K562 (cell line): Measurements from ENCODE around the gene VARS1. TPM values are rescaled to one million over a fixed set of nuclear protein-coding genes. Genes with fewer than 3 reads are reported as not detected.

ENCODE experiments used
- DDX20 ChIP-seq: fragments of 450-650 bp; IDR thresholded peaks from 2 replicates; pipeline ENCODE4 v1.6.1; 2016; ENCODE audit warnings: missing genetic modification characterization, low read depth, mild to moderate bottlenecking, missing compliant biosample characterization, moderate library complexity
- DMBX1 ChIP-seq: fragments of 250-450 bp; sonication (Bioruptor Pico); IDR thresholded peaks from 2 replicates; pipeline ENCODE4 v1.8.0; 2022; ENCODE audit warnings: inconsistent platforms, mild to moderate bottlenecking, moderate library complexity, borderline replicate concordance
- MCM5 ChIP-seq: fragments of 450-650 bp; IDR thresholded peaks from 2 replicates; pipeline ENCODE4 v1.6.1; 2016; ENCODE audit warnings: low read depth
- MGA ChIP-seq: fragments of 450-650 bp; IDR thresholded peaks from 2 replicates; pipeline ENCODE4 v1.6.1; 2016; ENCODE audit warnings: mild to moderate bottlenecking, moderate library complexity
- RBM39 ChIP-seq: fragments of 200-400 bp; formaldehyde crosslinking; optimal IDR thresholded peaks from 2 replicates; pipeline ENCODE3; 2018; ENCODE audit warnings: low read depth, low read length
- SMAD4 ChIP-seq: fragments of 250-450 bp; sonication (Bioruptor Pico); conservative IDR thresholded peaks from 2 replicates; pipeline ENCODE4 v1.8.0; 2021; ENCODE audit warnings: inconsistent platforms, mild to moderate bottlenecking, moderate library complexity
- polyA plus RNA-seq, 8 experiments: library from polyadenylated mRNA; depleted of rRNA in 4 of 8; stranded (reverse) in 5 of 8; unstranded in 3 of 8; fragments of >200 nt; fragmentation: Nextera tagmentation in 2 of 8; fragmentation: Illumina TruSeq in 1 of 8; extraction: Ambion mirVana in 2 of 8; extraction: Trizol in 1 of 8; gene quantifications; 2 replicates each; pipeline versions ENCODE4 v1.2.1 to v1.2.3, GENCODE V29; 2011 to 2014; ENCODE audit warnings: inconsistent platforms in 1 of 8, missing spikeins in 1 of 8
- total RNA-seq, 7 experiments: library from RNA; depleted of rRNA in 6 of 7; stranded (reverse); fragments of >200 nt in 6 of 7; fragmentation: Illumina TruSeq in 2 of 7; extraction: Trizol in 2 of 7; gene quantifications; 2 replicates each; pipeline versions ENCODE4 v1.2.1 to v1.2.3, GENCODE V29; 2011 to 2021; ENCODE audit warnings: low replicate concordance in 1 of 7
- TF ChIP-seq, protein P1 (sequence below): fragments of 450-650 bp; IDR thresholded peaks from 2 replicates; pipeline ENCODE4 v1.6.1; 2016; ENCODE audit warnings: low read depth

Gene VARS1
- total and polyA plus RNA-seq, 9 of the 15 experiments (the other 6 are each of a cell fraction or from before 2014, with no cell fraction given) = 2.9 to 488 (median 130) TPM

- peak; percentile 87 for TF ChIP-seq RBM39
- TF ChIP-seq DDX20 (tag) = no peak
- TF ChIP-seq, protein P1, sequence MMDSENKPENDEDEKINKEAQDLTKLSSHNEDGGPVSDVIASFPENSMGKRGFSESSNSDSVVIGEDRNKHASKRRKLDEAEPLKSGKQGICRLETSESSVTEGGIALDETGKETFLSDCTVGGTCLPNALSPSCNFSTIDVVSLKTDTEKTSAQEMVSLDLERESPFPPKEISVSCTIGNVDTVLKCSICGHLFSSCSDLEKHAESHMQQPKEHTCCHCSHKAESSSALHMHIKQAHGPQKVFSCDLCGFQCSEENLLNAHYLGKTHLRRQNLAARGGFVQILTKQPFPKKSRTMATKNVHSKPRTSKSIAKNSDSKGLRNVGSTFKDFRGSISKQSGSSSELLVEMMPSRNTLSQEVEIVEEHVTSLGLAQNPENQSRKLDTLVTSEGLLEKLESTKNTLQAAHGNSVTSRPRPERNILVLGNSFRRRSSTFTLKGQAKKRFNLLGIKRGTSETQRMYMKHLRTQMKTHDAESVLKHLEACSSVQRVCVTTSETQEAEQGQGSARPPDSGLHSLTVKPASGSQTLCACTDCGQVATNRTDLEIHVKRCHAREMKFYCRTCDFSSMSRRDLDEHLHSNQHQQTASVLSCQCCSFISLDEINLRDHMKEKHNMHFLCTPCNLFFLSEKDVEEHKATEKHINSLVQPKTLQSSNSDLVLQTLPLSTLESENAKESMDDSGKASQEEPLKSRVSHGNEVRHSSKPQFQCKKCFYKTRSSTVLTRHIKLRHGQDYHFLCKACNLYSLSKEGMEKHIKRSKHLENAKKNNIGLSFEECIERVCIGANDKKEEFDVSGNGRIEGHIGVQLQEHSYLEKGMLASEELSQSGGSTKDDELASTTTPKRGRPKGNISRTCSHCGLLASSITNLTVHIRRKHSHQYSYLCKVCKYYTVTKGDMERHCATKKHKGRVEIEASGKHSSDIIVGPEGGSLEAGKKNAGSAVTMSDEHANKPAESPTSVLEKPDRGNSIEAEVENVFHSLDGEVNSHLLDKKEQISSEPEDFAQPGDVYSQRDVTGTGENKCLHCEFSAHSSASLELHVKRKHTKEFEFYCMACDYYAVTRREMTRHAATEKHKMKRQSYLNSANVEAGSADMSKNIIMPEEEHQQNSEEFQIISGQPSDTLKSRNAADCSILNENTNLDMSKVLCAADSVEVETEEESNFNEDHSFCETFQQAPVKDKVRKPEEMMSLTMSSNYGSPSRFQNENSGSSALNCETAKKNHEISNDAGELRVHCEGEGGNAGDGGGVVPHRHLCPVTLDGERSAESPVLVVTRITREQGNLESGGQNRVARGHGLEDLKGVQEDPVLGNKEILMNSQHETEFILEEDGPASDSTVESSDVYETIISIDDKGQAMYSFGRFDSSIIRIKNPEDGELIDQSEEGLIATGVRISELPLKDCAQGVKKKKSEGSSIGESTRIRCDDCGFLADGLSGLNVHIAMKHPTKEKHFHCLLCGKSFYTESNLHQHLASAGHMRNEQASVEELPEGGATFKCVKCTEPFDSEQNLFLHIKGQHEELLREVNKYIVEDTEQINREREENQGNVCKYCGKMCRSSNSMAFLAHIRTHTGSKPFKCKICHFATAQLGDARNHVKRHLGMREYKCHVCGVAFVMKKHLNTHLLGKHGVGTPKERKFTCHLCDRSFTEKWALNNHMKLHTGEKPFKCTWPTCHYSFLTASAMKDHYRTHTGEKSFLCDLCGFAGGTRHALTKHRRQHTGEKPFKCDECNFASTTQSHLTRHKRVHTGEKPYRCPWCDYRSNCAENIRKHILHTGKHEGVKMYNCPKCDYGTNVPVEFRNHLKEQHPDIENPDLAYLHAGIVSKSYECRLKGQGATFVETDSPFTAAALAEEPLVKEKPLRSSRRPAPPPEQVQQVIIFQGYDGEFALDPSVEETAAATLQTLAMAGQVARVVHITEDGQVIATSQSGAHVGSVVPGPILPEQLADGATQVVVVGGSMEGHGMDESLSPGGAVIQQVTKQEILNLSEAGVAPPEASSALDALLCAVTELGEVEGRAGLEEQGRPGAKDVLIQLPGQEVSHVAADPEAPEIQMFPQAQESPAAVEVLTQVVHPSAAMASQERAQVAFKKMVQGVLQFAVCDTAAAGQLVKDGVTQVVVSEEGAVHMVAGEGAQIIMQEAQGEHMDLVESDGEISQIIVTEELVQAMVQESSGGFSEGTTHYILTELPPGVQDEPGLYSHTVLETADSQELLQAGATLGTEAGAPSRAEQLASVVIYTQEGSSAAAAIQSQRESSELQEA = no peak
- TF ChIP-seq MCM5 = no peak
- no peak for TF ChIP-seq MGA
- TF ChIP-seq DMBX1 (CRISPR knock-in tag) = no peak
- peak; percentile 64 for TF ChIP-seq SMAD4 (CRISPR knock-in tag)
These were observed 25.7 kb downstream of the VARS1 start (continued) for GRCh38 chr6:31769684-31770371.
